Uterus (tissue), 4 donors: Measurements from ENCODE around the gene RTN3. TPM values are rescaled to one million over a fixed set of nuclear protein-coding genes. Genes with fewer than 3 reads are reported as not detected.

Experiments
- DNase-seq, 2 donors: peaks; one replicate each; pipeline ENCODE4 v3.0.0-alpha.2; 2019 to 2020
- H3K27ac ChIP-seq, 2 donors: fragments of 200-600 bp; sonication (generic); 1 replicate in 1 of 2; 2 replicates in 1 of 2; pipeline ENCODE4 v1.5.1; 2016 to 2018
- H3K27me3 ChIP-seq, 2 donors: fragments of 200-600 bp; sonication (generic); one replicate each; pipeline ENCODE4 v1.5.1; 2018 to 2019; ENCODE audit warnings: control low read depth in 1 of 2
- H3K36me3 ChIP-seq, 2 donors: fragments of 200-600 bp; sonication (generic); one replicate each; pipeline ENCODE4 v1.5.1; 2019; ENCODE audit warnings: control low read depth in 1 of 2
- H3K4me1 ChIP-seq, 2 donors: fragments of 200-600 bp; sonication (generic); one replicate each; pipeline ENCODE4 v1.5.1; 2018 to 2019; ENCODE audit warnings: control low read depth in 1 of 2
- H3K4me3 ChIP-seq, 2 donors: fragments of 200-600 bp; sonication (generic); 1 replicate in 1 of 2; 2 replicates in 1 of 2; pipeline ENCODE4 v1.5.1; 2018 to 2019; ENCODE audit warnings: mild to moderate bottlenecking in 1 of 2
- H3K9me3 ChIP-seq, 2 donors: fragments of 200-600 bp; sonication (generic); one replicate each; pipeline ENCODE4 v1.5.1; 2019; ENCODE audit warnings: control low read depth in 1 of 2
- POLR2A ChIP-seq, 2 donors: fragments of 450-650 bp; IDR thresholded peaks; one replicate each; pipeline ENCODE4 v1.6.1; 2016; ENCODE audit warnings: antibody characterized with exemption in 2 of 2, mild to moderate bottlenecking in 1 of 2, moderate library complexity in 1 of 2
- intact Hi-C: fragments of 100-400 bp; cut with DNase I; formaldehyde crosslinking; loops from one replicate; pipeline ENCODE4 v1.15.1; 2023; ENCODE audit warnings: low total_unique reads
- total RNA-seq, 4 donors: library from RNA; depleted of rRNA in 3 of 4; stranded (reverse); fragments of >200 nt in 3 of 4; gene quantifications; one replicate each; pipeline versions ENCODE4 v1.1.0 to v1.2.4, GENCODE V29; 2014 to 2023
- TF ChIP-seq, protein P1 (sequence below), 4 experiments: fragments of 200-600 bp in 2 of 4; fragments of 450-650 bp in 2 of 4; sonication (generic) in 2 of 4; IDR thresholded peaks; one replicate each; pipeline ENCODE4 v1.5.1; 2016 to 2019; ENCODE audit warnings: antibody characterized with exemption in 4 of 4, mild to moderate bottlenecking in 2 of 4, moderate library complexity in 1 of 4
- donor health status: DM: yes; HTN: yes; CAD: no.

RTN3 gene
- total RNA-seq, 4 donors from 2014 or later, result 52.5 to 86.8 (median 63.9) TPM

DNA sequence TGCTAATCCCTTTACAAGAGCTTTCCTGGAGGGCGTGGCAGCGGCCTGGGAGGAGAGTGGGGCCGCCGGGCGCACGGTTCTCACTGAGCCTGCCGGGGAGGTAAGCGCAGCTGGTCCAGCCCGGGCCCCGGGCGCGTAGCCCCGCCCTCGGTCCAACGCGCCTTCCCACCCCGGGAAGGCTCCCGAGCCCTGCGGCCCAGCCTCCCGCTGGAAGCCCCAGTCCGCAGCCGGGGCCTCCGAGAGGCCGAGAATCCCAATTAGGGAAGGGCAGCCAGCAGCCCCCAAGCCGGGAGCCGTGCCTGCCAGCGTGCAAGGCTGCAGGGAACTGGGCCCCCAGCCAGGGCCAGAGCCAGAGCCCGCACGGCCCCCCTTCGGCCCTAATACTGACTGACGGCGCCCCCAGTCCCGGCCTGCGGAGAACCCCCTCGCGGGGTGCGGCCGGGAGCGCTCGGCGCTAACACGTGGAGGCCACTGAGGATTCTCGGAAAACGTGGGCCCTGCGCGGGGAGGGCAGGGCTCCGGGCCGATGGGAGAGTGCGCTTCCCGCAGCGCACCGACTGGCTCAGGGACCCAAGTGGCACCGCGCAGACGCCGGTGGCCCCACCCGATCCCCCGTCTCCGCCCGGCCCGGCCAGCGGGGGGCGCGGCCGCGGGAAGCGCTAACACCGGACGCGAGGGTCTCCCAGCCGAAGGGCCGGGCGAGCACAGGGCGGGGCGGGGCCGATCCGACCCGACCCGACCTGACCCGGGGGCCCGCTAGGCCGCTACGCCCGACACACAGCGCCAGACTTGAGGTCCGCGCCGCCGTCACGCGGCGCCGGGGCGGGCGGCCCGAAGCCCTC lies 81.6 kb downstream of the RTN3 start:
- DNase-seq, result peak; percentile 47 to 61
- intact Hi-C loops, result loop anchor here (10.0 kb wide), 2 partner anchors 182 to 382 kb away; no protein-coding TSS in a partner anchor
- no peaks in the 10 kb centered on the region for H3K27me3 ChIP-seq
- no peaks in the 10 kb centered on the region for H3K36me3 ChIP-seq
- peaks cover 0 to 18% of the 10 kb centered on the region in 2 donors for H3K4me1 ChIP-seq
- no peaks in the 10 kb centered on the region for H3K9me3 ChIP-seq
- H3K4me3 ChIP-seq, result peak overlapping the region; percentile 40 to 50
- TF ChIP-seq, protein P1, sequence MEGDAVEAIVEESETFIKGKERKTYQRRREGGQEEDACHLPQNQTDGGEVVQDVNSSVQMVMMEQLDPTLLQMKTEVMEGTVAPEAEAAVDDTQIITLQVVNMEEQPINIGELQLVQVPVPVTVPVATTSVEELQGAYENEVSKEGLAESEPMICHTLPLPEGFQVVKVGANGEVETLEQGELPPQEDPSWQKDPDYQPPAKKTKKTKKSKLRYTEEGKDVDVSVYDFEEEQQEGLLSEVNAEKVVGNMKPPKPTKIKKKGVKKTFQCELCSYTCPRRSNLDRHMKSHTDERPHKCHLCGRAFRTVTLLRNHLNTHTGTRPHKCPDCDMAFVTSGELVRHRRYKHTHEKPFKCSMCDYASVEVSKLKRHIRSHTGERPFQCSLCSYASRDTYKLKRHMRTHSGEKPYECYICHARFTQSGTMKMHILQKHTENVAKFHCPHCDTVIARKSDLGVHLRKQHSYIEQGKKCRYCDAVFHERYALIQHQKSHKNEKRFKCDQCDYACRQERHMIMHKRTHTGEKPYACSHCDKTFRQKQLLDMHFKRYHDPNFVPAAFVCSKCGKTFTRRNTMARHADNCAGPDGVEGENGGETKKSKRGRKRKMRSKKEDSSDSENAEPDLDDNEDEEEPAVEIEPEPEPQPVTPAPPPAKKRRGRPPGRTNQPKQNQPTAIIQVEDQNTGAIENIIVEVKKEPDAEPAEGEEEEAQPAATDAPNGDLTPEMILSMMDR (IDR thresholded peaks at IDR 0.05), result peak in 2 of 4 experiments; percentile 22 to 38
- peak in 1 of 2 donors; percentile 9 for TF ChIP-seq POLR2A (IDR thresholded peaks at IDR 0.05)
- peak overlapping the region; percentile 81 to 96 for H3K27ac ChIP-seq

DNA sequence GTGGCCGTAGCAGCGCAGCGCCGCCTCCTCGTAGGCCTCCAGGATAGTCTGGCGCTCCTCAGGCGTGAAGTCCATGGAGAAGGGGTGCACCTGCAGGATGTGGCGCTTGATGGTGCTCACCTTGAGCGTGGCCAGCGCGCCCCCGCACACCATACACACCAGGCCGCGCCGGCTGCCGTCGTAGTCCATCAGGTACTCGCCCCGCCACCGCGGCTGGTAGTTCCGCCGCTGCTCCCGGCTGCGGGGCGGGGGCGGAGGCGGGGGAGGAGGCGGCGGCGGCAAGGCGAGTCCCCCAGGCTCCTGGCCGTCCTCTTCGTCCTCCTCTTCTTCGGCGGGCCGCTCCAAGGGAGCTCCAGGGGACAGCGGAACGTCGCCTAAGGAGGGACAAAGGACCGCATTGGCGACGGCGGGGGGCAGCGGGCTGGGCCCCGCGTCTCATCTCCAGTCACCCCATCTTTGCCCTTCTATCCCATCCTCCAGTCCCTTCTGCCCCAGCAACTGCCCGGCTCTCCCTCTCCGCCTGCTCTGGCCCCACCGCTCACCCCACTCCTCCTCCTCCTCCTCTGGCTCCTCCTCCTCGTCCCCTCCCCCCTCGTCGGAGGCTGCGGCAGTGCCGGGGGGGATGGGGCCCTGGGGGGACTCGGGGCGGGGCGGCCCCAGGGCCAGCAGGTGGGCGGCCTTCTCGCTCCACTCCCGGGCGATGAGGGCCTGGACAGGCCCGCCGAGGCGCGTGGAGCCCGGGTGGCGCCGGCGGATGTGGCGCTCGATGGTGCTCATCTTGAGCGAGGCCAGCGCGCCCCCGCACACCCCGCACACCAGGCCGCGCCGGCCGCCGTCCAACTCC lies 82.4 kb downstream of the RTN3 start:
- Histone ChIP-seq H3K9me3 (no peaks in the 10 kb centered on the region), H3K27me3 (no peaks in the 10 kb centered on the region), H3K4me3 (peak overlapping the region; percentile 40 to 50), H3K36me3 (no peaks in the 10 kb centered on the region), H3K27ac (peak overlapping the region; percentile 81 to 96), H3K4me1 (peaks cover 0 to 18% of the 10 kb centered on the region in 2 donors)
- DNase-seq, result peak; percentile 74 to 76
- TF ChIP-seq, protein P1 (IDR thresholded peaks at IDR 0.05), result no peak
- TF ChIP-seq POLR2A (IDR thresholded peaks at IDR 0.05), result peak in 1 of 2 donors; percentile 22
- intact Hi-C loops, result loop anchor here (10.0 kb wide), 2 partner anchors 181 to 381 kb away; no protein-coding TSS in a partner anchor

DNA sequence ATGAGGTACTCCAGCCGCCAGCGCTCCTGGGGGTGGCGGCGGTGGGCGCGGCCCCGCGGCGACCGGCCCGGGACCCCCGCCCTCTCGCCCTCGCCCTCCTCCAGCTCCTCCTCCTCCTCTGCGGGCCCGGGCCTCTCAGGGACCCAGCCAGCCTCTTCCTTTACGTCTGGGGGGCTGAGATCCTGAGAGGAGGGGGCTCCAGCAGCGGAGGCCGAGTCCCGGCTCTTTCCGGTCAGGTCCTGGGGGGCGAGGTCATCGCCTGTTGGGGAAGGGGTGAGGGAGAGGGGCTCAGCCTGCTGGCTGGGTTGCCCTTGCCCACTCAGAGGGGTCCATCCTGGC lies 83.0 kb downstream of the RTN3 start:
- H3K27me3 ChIP-seq, result no peaks in the 10 kb centered on the region
- no peaks in the 10 kb centered on the region for H3K9me3 ChIP-seq
- H3K36me3 ChIP-seq, result no peaks in the 10 kb centered on the region
- no peak for DNase-seq
- H3K27ac ChIP-seq, result peak overlapping the region; percentile 81 to 96
- TF ChIP-seq POLR2A (IDR thresholded peaks at IDR 0.05), result no peak
- TF ChIP-seq, protein P1 (IDR thresholded peaks at IDR 0.05), result no peak
- intact Hi-C loops, result loop anchor here (10.0 kb wide), 2 partner anchors 180 to 380 kb away; no protein-coding TSS in a partner anchor
- H3K4me1 ChIP-seq, result peaks cover 0 to 18% of the 10 kb centered on the region in 2 donors
- H3K4me3 ChIP-seq, result peak overlapping the region in 1 of 2 donors; percentile 50

DNA sequence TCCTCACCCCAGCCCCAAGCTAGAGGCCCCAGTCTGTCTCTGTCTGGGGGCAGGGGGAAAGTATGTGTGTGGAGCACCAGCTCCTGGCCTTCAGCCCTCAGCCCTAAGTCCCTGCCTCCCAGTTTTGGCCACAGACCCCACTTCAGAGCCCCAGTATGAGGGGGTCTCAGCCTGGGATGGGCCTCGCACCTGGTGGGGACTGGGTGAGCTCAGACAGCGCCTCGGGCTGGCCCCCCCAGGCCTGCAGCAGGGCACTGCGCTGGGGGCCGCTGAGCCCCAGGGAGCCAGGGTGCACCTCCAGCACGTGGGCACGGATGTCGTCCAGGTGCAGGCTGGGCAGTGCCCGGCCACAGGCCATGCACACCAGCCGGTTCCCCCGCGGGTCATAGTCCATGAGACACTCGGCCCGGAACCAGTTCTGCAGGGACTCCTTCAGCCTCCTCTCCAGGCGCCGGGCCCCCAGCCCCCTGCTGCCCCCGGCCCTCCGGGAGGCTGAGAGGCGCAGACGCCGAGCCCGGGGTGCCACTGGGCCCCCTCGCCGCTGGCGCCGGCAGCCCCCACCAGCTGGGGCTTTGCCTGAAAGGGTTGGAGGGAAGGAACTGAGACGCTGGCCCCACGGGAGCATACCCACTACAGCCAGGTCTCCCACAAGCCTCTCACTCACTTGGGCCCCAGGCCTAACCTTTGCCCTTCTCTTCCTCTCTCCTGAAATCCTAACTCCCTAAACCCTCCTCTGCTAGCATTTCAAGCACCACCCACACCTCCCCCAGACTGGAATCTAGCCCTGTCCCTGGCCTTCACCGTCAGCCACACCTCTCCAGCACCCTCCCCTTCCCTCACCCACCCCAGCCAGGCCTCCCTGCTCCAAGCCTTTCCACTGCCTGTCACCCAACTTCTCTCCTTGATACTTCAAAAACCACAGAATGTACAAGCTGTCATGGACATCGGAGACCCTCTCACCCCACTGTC lies 83.7 kb downstream of the RTN3 start:
- Histone ChIP-seq H3K27ac (peak overlapping the region; percentile 81 to 96), H3K36me3 (no peaks in the 10 kb centered on the region), H3K4me3 (no peak overlapping the region), H3K27me3 (no peaks in the 10 kb centered on the region), H3K4me1 (peaks cover 0 to 18% of the 10 kb centered on the region in 2 donors), H3K9me3 (no peaks in the 10 kb centered on the region)
- peak; percentile 52 to 58 for DNase-seq
- intact Hi-C loops, result loop anchor here (10.0 kb wide), 2 partner anchors 180 to 380 kb away; no protein-coding TSS in a partner anchor
- TF ChIP-seq POLR2A (IDR thresholded peaks at IDR 0.05), result peak in 1 of 2 donors; percentile 4
- TF ChIP-seq, protein P1 (IDR thresholded peaks at IDR 0.05), result no peak
